ENCODE results near the gene LRRD1. TPM values are rescaled to one million over a fixed set of nuclear protein-coding genes. Genes with fewer than 3 reads are reported as not detected.

The LRRD1 gene
- total and polyA plus RNA-seq, 9 of the 15 experiments (the other 6 are each of a cell fraction or from before 2014, with no cell fraction given): 0.07 to 0.15 TPM; not detected in 7

GRCh38 chr7:92134271-92135051 lies 44.5 kb downstream of the LRRD1 start, which contains the start of gene CYP51A1 (continued):
- no peak for TF ChIP-seq NR4A1 (CRISPR knock-in tag; IDR thresholded peaks at IDR 0.05)
- no peak for TF ChIP-seq NR4A1 (tag; IDR thresholded peaks at IDR 0.05)
- no peak for TF ChIP-seq MEF2A (IDR thresholded peaks at IDR 0.05; ENCODE audit: control insufficient read depth, low read depth, low read length)
- 0 out of 2 replicates have a peak, but pooled peaks have one; percentile 3 for TF ChIP-seq ARID2 (IDR thresholded peaks at IDR 0.05)
- TF ChIP-seq TAF9B (IDR thresholded peaks at IDR 0.05; ENCODE audit: partially characterized antibody): peak; percentile 97
- no peak for TF ChIP-seq SRSF9 (IDR thresholded peaks at IDR 0.05; ENCODE audit: borderline replicate concordance, low read depth, low read length)
- TF ChIP-seq AFF4 (CRISPR knock-in tag; IDR thresholded peaks at IDR 0.05): peak; percentile 28
- TF ChIP-seq, protein P1, sequence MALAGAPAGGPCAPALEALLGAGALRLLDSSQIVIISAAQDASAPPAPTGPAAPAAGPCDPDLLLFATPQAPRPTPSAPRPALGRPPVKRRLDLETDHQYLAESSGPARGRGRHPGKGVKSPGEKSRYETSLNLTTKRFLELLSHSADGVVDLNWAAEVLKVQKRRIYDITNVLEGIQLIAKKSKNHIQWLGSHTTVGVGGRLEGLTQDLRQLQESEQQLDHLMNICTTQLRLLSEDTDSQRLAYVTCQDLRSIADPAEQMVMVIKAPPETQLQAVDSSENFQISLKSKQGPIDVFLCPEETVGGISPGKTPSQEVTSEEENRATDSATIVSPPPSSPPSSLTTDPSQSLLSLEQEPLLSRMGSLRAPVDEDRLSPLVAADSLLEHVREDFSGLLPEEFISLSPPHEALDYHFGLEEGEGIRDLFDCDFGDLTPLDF (CRISPR knock-in tag; IDR thresholded peaks at IDR 0.05): no peak; the same call in 1 of the 2 replicates
- peak; percentile 26; the same call in 1 of the 2 replicates for TF ChIP-seq CBX5 (IDR thresholded peaks at IDR 0.05; ENCODE audit: borderline replicate concordance, low read depth)
- no peak for TF ChIP-seq ARID3B (CRISPR knock-in tag; IDR thresholded peaks at IDR 0.05; ENCODE audit: borderline replicate concordance)
- TF ChIP-seq, protein P2, sequence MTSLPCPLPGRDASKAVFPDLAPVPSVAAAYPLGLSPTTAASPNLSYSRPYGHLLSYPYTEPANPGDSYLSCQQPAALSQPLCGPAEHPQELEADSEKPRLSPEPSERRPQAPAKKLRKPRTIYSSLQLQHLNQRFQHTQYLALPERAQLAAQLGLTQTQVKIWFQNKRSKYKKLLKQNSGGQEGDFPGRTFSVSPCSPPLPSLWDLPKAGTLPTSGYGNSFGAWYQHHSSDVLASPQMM (CRISPR knock-in tag; IDR thresholded peaks at IDR 0.05): no peak
- TF ChIP-seq THRAP3 (IDR thresholded peaks at IDR 0.05; ENCODE audit: borderline replicate concordance): no peak
- TF ChIP-seq MAFG (tag; conservative IDR thresholded peaks at IDR 0.05): no peak
- TF ChIP-seq ID3 (CRISPR knock-in tag; IDR thresholded peaks at IDR 0.05): no peak
- peak; percentile 69; the same call in 1 of the 2 replicates for TF ChIP-seq ID3 (tag; IDR thresholded peaks at IDR 0.05)
- TF ChIP-seq ZNF717 (CRISPR knock-in tag; IDR thresholded peaks at IDR 0.05): no peak

Measured in K562 (cell line).